NB4 (cell line): ENCODE data around the gene CADM3.

Source experiments
- DNase-seq: peaks from one replicate; pipeline ENCODE4 v3.0.0; 2010; ENCODE audit warnings: low read depth
- H3K4me3 ChIP-seq: one replicate; pipeline ENCODE4 v1.5.1; 2011; ENCODE audit warnings: mild to moderate bottlenecking, low read depth, low read length, moderate library complexity
- CTCF ChIP-seq: IDR thresholded peaks from one replicate; pipeline ENCODE4 v1.5.1; 2012; ENCODE audit warnings: low read depth, low read length
- MAX ChIP-seq: IDR thresholded peaks from 2 replicates; pipeline ENCODE4 v1.6.1; 2011; ENCODE audit warnings: low read depth, low read length
- MYC ChIP-seq: IDR thresholded peaks from 2 replicates; pipeline ENCODE4 v1.6.1; 2011; ENCODE audit warnings: low read depth, low read length
- POLR2A ChIP-seq: IDR thresholded peaks from 2 replicates; pipeline ENCODE4 v1.6.1; 2011; ENCODE audit warnings: mild to moderate bottlenecking; ENCODE audit not compliant: insufficient read length; ENCODE audit errors: extremely low read depth

CADM3 gene

GRCh38 chr1:159208175-159208825, 36.9 kb downstream of the CADM3 start:
- no peak for DNase-seq
- H3K4me3 ChIP-seq: no peak overlapping the region
- TF ChIP-seq MAX (no peak), MYC (no peak), POLR2A (no peak), CTCF (no peak)

GRCh38 chr1:159209061-159209460, 37.6 kb downstream of the CADM3 start:
- no peak for DNase-seq
- no peak overlapping the region for H3K4me3 ChIP-seq
- TF ChIP-seq MYC (no peak), CTCF (no peak), MAX (no peak), POLR2A (no peak)

GRCh38 chr1:159211331-159212136, 40.1 kb downstream of the CADM3 start:
- H3K4me3 ChIP-seq: no peak overlapping the region
- peak; percentile 48 for DNase-seq
- TF ChIP-seq MYC (no peak), CTCF (peak; percentile 79)

GRCh38 chr1:159212596-159212995, 41.2 kb downstream of the CADM3 start:
- no peak overlapping the region for H3K4me3 ChIP-seq
- TF ChIP-seq MYC (no peak), MAX (no peak), POLR2A (no peak), CTCF (no peak)
- no peak for DNase-seq

GRCh38 chr1:159214149-159214760, 42.8 kb downstream of the CADM3 start:
- DNase-seq: peak; percentile 40
- no peak overlapping the region for H3K4me3 ChIP-seq
- no peak for TF ChIP-seq MAX
- TF ChIP-seq CTCF: peak; percentile 93
- TF ChIP-seq MYC: no peak
